ENCODE measurements around the gene BMAL1. TPM values are rescaled to one million over a fixed set of nuclear protein-coding genes. Genes with fewer than 3 reads are reported as not detected.

BMAL1 gene
- total RNA-seq, 6 experiments from 2014 or later, result 6.9 to 10.4 (median 7.5) TPM

GRCh38 chr11:13317293-13318080, 39.9 kb downstream of the BMAL1 start:
- TF ChIP-seq CTCF (IDR thresholded peaks at IDR 0.05), result no peak
- peaks cover 11% of the 10 kb centered on the region for H3K36me3 Mint-ChIP-seq (ENCODE audit: low read depth)
- no peak for DNase-seq
- no peak overlapping the region for H3K27ac Mint-ChIP-seq
- H3K27me3 Mint-ChIP-seq (ENCODE audit: insufficient read depth), result no peaks in the 10 kb centered on the region; the same call in 1 of the 2 replicates
- H3K9me3 Mint-ChIP-seq, result peaks cover 5% of the 10 kb centered on the region; the same call in 1 of the 2 replicates
- H3K4me1 Mint-ChIP-seq (ENCODE audit: low read depth), result peaks cover 60% of the 10 kb centered on the region
- no peak overlapping the region for H3K4me3 Mint-ChIP-seq

DNA sequence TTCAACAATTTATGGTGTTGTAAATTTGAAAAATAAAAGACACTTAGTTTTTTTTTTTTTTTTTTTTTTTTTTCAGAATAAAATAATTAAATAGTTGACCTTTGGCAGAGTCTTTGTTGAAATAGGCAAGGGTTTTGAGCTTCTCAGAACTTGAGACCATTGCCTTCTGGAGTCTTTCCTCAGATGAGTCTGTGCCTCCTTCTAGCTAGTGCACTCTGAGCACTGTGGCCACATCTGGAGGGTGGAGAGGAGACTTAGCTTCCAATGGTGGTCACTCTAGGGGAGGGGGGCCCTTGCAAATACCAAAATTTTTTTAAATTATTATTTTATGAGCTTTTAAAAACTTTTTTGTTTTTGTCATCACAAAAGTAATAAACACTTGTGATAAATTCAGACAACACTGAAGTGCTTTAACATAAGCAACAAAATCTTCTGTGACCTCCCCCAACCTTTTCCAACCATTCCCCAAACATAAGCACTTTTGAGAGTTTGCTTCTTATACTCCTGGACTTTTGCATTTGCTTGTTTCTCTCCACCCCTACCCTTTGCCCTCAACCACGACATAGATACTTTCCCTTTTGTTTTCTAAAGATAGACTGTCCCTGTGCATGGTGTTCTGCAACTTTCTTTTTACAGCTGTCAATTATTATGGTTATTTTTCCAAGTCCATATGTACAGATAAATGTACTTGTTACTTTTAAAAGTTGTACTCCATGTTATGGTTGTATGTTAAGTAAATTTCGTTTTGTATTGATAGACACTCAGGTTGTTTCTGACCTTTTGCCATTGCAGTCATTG, 41.1 kb downstream of the BMAL1 start:
- Mint-ChIP-seq H3K4me3 (peak overlapping the region; percentile 40), H3K27ac (no peak overlapping the region), H3K4me1 (ENCODE audit: low read depth) (peaks cover 53% of the 10 kb centered on the region), H3K27me3 (ENCODE audit: insufficient read depth) (no peaks in the 10 kb centered on the region; the same call in 1 of the 2 replicates), H3K36me3 (ENCODE audit: low read depth) (no peaks in the 10 kb centered on the region), H3K9me3 (no peaks in the 10 kb centered on the region)
- no peak for TF ChIP-seq CTCF (IDR thresholded peaks at IDR 0.05)
- DNase-seq, result no peak

GRCh38 chr11:13320688-13321087, 43.1 kb downstream of the BMAL1 start:
- Mint-ChIP-seq H3K9me3 (no peaks in the 10 kb centered on the region), H3K27ac (no peak overlapping the region), H3K4me1 (ENCODE audit: low read depth) (peaks cover 49% of the 10 kb centered on the region), H3K36me3 (ENCODE audit: low read depth) (no peaks in the 10 kb centered on the region), H3K4me3 (no peak overlapping the region), H3K27me3 (ENCODE audit: insufficient read depth) (no peaks in the 10 kb centered on the region; the same call in 1 of the 2 replicates)
- TF ChIP-seq CTCF (IDR thresholded peaks at IDR 0.05), result no peak
- no peak for DNase-seq

DNA sequence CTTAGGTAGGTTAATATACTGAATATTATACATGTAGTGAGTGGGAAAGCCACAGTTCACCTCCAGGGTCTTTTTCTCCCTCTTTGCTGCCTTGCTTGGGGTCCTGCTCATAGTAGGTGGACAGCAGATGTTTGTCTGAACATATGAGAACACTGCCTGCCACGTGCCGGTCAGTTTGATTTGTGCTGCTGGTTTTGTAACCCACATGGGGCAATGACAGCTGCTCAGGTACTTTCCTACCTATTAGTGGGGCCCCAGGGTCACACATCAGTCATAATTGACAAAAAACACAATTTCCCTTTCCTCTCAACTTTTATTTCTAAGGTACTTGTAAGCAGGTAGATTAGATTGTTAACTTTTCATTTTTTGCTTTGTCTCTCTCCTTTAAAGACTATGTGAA, 43.8 kb downstream of the BMAL1 start:
- Mint-ChIP-seq H3K4me3 (no peak overlapping the region), H3K9me3 (no peaks in the 10 kb centered on the region), H3K36me3 (ENCODE audit: low read depth) (no peaks in the 10 kb centered on the region), H3K27ac (no peak overlapping the region), H3K27me3 (ENCODE audit: insufficient read depth) (no peaks in the 10 kb centered on the region; the same call in none of the 2 replicates), H3K4me1 (ENCODE audit: low read depth) (peaks cover 42% of the 10 kb centered on the region)
- DNase-seq, result no peak
- no peak for TF ChIP-seq CTCF (IDR thresholded peaks at IDR 0.05)

DNA sequence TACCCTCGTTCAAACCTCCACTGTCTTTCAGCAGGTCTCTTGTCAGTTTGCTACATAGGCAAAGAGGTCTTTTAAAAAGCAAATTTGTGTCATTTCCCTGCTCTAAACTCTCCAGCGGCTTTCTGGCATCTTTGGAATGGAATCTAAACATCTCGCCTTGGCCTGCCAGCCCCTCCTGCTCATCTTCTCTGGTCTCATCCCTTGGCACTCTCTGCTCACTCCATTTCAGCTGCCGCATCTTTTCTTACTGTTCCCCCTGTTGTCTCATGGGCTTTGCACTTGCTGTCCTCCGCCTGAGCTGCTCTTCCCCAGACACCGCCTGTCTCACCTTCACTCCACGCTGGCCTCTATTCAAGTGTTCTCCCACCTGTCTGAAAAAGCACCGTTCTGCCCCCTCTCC, 46.6 kb downstream of the BMAL1 start:
- H3K9me3 Mint-ChIP-seq, result no peaks in the 10 kb centered on the region
- no peak for DNase-seq
- no peak overlapping the region for H3K4me3 Mint-ChIP-seq
- no peak overlapping the region for H3K27ac Mint-ChIP-seq
- no peak for TF ChIP-seq CTCF (IDR thresholded peaks at IDR 0.05)
- H3K36me3 Mint-ChIP-seq (ENCODE audit: low read depth), result no peaks in the 10 kb centered on the region
- H3K27me3 Mint-ChIP-seq (ENCODE audit: insufficient read depth), result no peaks in the 10 kb centered on the region; the same call in none of the 2 replicates
- peaks cover 19% of the 10 kb centered on the region for H3K4me1 Mint-ChIP-seq (ENCODE audit: low read depth)

Data from HFFc6 (cell line).